Panc1 (cell line): ENCODE results near the gene CASP6. TPM values are rescaled to one million over a fixed set of nuclear protein-coding genes. Genes with fewer than 3 reads are reported as not detected.

Experiments used
- ATAC-seq: fragments of 200-7000 bp; cut with Tn5 transposase; 2 replicates; pipeline ENCODE4 v1.9.1; 2020; ENCODE audit warnings: mild to moderate bottlenecking, moderate library complexity
- BruUV-seq: library from RNA; stranded (reverse); fragments of 400-500 nt; replicated peaks from 2 replicates; lab custom pipeline; 2021; lab: Mats Ljungman, UMichigan
- CTCF ChIA-PET: fragments of 300-600 bp; sonication (Branson Sonifier 250); formaldehyde crosslinking; loops from one replicate; lab custom pipeline; 2022; ENCODE audit warnings: antibody characterized with exemption; lab: Charles Lee
- POLR2A ChIA-PET: fragments of 300-600 bp; sonication (Branson Sonifier 250); formaldehyde crosslinking; loops from one replicate; lab custom pipeline; 2022; ENCODE audit warnings: antibody characterized with exemption; lab: Charles Lee
- DNase-seq: peaks from one replicate; pipeline ENCODE4 v3.0.0-alpha.2; 2010; ENCODE audit warnings: low read depth, low spot score
- H3K27ac ChIP-seq: 2 replicates; pipeline ENCODE4 v1.5.1; 2011; ENCODE audit warnings: mild to moderate bottlenecking, low read length, inconsistent platforms
- H3K27me3 ChIP-seq: fragments of 200-500 bp; sonication (Bioruptor generic); 2 replicates; pipeline ENCODE4 v1.6.0; 2014; ENCODE audit warnings: low read length, inconsistent platforms; ENCODE audit not compliant: control insufficient read depth, insufficient read depth
- H3K36me3 ChIP-seq: fragments of 200-500 bp; sonication (Bioruptor generic); 2 replicates; pipeline ENCODE4 v1.5.1; 2014; ENCODE audit warnings: inconsistent platforms, mild to moderate bottlenecking, low read length, moderate library complexity; ENCODE audit not compliant: control insufficient read depth, insufficient read depth
- H3K4me1 ChIP-seq: 2 replicates; pipeline ENCODE4 v1.5.1; 2011; ENCODE audit warnings: inconsistent platforms, mild to moderate bottlenecking, low read length, moderate library complexity; ENCODE audit not compliant: control insufficient read depth, insufficient read depth
- H3K4me3 ChIP-seq, 2 experiments: 2 replicates each; pipeline ENCODE4 v1.5.1; 2011 to 2012; ENCODE audit warnings: low read depth in 2 of 2, low read length in 2 of 2, mild to moderate bottlenecking in 2 of 2, inconsistent platforms in 1 of 2, moderate library complexity in 1 of 2
- H3K9me3 ChIP-seq: fragments of 200-500 bp; sonication (Bioruptor generic); 2 replicates; pipeline ENCODE4 v1.5.1; 2014; ENCODE audit warnings: low read depth, mild to moderate bottlenecking, inconsistent platforms, low read length, moderate library complexity; ENCODE audit not compliant: control insufficient read depth, insufficient read depth
- POLR2AphosphoS5 ChIP-seq: IDR thresholded peaks from 2 replicates; pipeline ENCODE4 v1.6.1; 2012; ENCODE audit warnings: mild to moderate bottlenecking, low read depth, low read length, moderate library complexity
- SIN3A ChIP-seq: IDR thresholded peaks from 2 replicates; pipeline ENCODE4 v1.6.1; 2012; ENCODE audit warnings: low read depth, mild to moderate bottlenecking, low read length, moderate library complexity, borderline replicate concordance; ENCODE audit not compliant: insufficient read depth
- TCF7L2 ChIP-seq: IDR thresholded peaks from 2 replicates; pipeline ENCODE4 v1.6.1; 2011; ENCODE audit warnings: mild to moderate bottlenecking, low read depth, low read length, inconsistent platforms
- in situ Hi-C: cut with HindIII; loops from 2 replicates; pipeline ENCODE4 v1.10.0; 2016; ENCODE audit warnings: low sequenced_read_pairs, low pct_unique_long_range_greater_than_20kb
- intact Hi-C: fragments of 100-400 bp; cut with micrococcal nuclease; formaldehyde crosslinking; loops from one replicate; pipeline ENCODE4 v1.10.0; 2022; ENCODE audit not compliant: unreplicated experiment
- total RNA-seq: library from RNA; stranded (reverse); gene quantifications from one replicate; pipeline ENCODE4 v1.2.1, GENCODE V29; 2021; ENCODE audit not compliant: unreplicated experiment
- TF ChIP-seq, protein P1 (sequence below), 2 experiments: IDR thresholded peaks; 2 replicates each; pipeline ENCODE4 v1.6.1; 2011 to 2012; ENCODE audit warnings: low read depth in 2 of 2, control low read depth in 1 of 2, low read length in 1 of 2, mild to moderate bottlenecking in 1 of 2, moderate library complexity in 1 of 2; ENCODE audit not compliant: insufficient read depth in 1 of 2
- TF ChIP-seq, protein P2 (sequence below): fragments of 450-650 bp; IDR thresholded peaks from 2 replicates; pipeline ENCODE4 v1.5.1; 2017; ENCODE audit warnings: mild to moderate bottlenecking

Gene CASP6
- total RNA-seq, 1 experiment from 2014 or later: 15.2 TPM

DNA sequence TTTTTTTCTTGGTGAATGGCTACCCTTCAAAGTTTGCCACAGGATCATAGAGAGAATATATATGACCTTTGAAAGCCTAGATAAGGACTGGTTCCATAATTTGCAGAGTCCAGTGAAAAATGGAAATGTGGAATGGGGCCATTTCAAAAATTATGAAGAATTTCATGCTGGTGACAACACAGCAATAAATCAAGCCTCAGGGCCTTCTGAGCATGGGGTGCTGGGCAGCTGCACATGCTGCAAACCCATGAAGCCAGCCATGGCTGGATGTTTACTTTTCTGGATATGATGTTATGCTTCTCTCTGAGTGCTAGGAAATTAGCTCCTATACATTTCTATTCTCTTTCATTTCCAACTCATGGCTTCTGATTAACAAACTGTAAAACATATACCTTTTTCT, 42.6 kb upstream of the CASP6 start:
- no TSS peak for BruUV-seq
- Histone ChIP-seq H3K27me3 (peaks cover 2% of the 10 kb centered on the region), H3K9me3 (no peaks in the 10 kb centered on the region), H3K36me3 (no peaks in the 10 kb centered on the region), H3K27ac (no peak overlapping the region), H3K4me3 (no peak overlapping the region), H3K4me1 (no peaks in the 10 kb centered on the region)
- no peak for TF ChIP-seq SIN3A
- no peak for TF ChIP-seq POLR2AphosphoS5
- no peak for TF ChIP-seq TCF7L2
- TF ChIP-seq, protein P1, sequence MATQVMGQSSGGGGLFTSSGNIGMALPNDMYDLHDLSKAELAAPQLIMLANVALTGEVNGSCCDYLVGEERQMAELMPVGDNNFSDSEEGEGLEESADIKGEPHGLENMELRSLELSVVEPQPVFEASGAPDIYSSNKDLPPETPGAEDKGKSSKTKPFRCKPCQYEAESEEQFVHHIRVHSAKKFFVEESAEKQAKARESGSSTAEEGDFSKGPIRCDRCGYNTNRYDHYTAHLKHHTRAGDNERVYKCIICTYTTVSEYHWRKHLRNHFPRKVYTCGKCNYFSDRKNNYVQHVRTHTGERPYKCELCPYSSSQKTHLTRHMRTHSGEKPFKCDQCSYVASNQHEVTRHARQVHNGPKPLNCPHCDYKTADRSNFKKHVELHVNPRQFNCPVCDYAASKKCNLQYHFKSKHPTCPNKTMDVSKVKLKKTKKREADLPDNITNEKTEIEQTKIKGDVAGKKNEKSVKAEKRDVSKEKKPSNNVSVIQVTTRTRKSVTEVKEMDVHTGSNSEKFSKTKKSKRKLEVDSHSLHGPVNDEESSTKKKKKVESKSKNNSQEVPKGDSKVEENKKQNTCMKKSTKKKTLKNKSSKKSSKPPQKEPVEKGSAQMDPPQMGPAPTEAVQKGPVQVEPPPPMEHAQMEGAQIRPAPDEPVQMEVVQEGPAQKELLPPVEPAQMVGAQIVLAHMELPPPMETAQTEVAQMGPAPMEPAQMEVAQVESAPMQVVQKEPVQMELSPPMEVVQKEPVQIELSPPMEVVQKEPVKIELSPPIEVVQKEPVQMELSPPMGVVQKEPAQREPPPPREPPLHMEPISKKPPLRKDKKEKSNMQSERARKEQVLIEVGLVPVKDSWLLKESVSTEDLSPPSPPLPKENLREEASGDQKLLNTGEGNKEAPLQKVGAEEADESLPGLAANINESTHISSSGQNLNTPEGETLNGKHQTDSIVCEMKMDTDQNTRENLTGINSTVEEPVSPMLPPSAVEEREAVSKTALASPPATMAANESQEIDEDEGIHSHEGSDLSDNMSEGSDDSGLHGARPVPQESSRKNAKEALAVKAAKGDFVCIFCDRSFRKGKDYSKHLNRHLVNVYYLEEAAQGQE (IDR thresholded peaks at IDR 0.05; ENCODE audit: insufficient read depth in 1 of 2, low read depth in 2 of 2, low read length in 1 of 2): no peak
- TF ChIP-seq, protein P2, sequence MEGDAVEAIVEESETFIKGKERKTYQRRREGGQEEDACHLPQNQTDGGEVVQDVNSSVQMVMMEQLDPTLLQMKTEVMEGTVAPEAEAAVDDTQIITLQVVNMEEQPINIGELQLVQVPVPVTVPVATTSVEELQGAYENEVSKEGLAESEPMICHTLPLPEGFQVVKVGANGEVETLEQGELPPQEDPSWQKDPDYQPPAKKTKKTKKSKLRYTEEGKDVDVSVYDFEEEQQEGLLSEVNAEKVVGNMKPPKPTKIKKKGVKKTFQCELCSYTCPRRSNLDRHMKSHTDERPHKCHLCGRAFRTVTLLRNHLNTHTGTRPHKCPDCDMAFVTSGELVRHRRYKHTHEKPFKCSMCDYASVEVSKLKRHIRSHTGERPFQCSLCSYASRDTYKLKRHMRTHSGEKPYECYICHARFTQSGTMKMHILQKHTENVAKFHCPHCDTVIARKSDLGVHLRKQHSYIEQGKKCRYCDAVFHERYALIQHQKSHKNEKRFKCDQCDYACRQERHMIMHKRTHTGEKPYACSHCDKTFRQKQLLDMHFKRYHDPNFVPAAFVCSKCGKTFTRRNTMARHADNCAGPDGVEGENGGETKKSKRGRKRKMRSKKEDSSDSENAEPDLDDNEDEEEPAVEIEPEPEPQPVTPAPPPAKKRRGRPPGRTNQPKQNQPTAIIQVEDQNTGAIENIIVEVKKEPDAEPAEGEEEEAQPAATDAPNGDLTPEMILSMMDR: no peak
- no peak for ATAC-seq
- CTCF ChIA-PET: no interaction called here
- no peak for DNase-seq
- in situ Hi-C loops: no loop called here
- POLR2A ChIA-PET: interaction anchor here (0.8 kb wide), 1 partner anchor 14 kb away, joined by 4 read pairs; no protein-coding TSS in a partner anchor
- intact Hi-C loops: no loop called here

DNA sequence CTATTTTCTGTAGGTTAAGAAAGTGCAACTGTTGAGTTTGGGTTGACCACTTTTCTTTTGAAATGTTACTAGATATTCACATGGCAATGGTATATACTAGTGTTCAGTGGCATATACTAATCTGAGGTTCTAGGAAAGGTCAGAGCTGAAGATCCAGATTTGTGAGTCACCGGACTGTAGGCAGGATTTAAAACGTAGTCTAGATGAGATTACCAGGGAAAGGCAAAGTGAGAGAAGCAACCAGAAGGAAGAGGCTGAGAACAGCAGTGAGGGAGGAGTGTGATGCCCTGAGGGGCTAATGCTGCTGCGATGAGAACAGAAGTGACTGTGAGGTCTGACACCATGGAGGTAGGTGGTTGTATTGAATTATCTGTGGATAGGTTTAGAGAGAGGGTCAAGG, 36.3 kb upstream of the CASP6 start:
- in situ Hi-C loops: no loop called here
- H3K4me1 ChIP-seq: no peaks in the 10 kb centered on the region
- H3K27me3 ChIP-seq: no peaks in the 10 kb centered on the region; the same call in 1 of the 2 replicates
- POLR2A ChIA-PET: no interaction called here
- CTCF ChIA-PET: no interaction called here
- ATAC-seq (no peak), DNase-seq (no peak)
- no peaks in the 10 kb centered on the region for H3K36me3 ChIP-seq
- TF ChIP-seq POLR2AphosphoS5: no peak
- no peak for TF ChIP-seq TCF7L2
- TF ChIP-seq, protein P2: no peak
- TF ChIP-seq, protein P1 (IDR thresholded peaks at IDR 0.05; ENCODE audit: insufficient read depth in 1 of 2, low read depth in 2 of 2, low read length in 1 of 2): no peak
- TF ChIP-seq SIN3A: no peak
- H3K9me3 ChIP-seq: no peaks in the 10 kb centered on the region
- H3K4me3 ChIP-seq: no peak overlapping the region
- H3K27ac ChIP-seq: no peak overlapping the region
- BruUV-seq: no TSS peak
- intact Hi-C loops: no loop called here
